Measurements from ENCODE around the gene PSTPIP1.

The PSTPIP1 gene

GRCh38 chr15:77017091-77017660 is 22.2 kb downstream of the PSTPIP1 start:
- Histone ChIP-seq H3K27ac (no peak overlapping the region), H3K9ac (no peak overlapping the region), H3K79me2 (ENCODE audit: insufficient read depth, low read depth) (no peaks in the 10 kb centered on the region), H2AFZ (ENCODE audit: low read depth) (no peak overlapping the region), H3K27me3 (ENCODE audit: insufficient read depth, low read depth) (no peaks in the 10 kb centered on the region), H4K20me1 (ENCODE audit: insufficient read depth) (no peaks in the 10 kb centered on the region), H3K4me1 (ENCODE audit: low read depth, poor library complexity, severe bottlenecking) (peaks cover 3% of the 10 kb centered on the region), H3K36me3 (ENCODE audit: insufficient read depth) (no peaks in the 10 kb centered on the region), H3K4me3 (IDR thresholded peaks at IDR 0.05; ENCODE audit: insufficient read depth, low read depth, low read length) (no peak overlapping the region), H3K4me2 (no peak overlapping the region)
- TF ChIP-seq CTCF (conservative IDR thresholded peaks at IDR 0.05; ENCODE audit: low read depth, low read length): no peak

- Histone ChIP-seq H3K4me1 (ENCODE audit: low read depth, poor library complexity, severe bottlenecking) (peaks cover 3% of the 10 kb centered on the region), H3K27ac (no peak overlapping the region)
- TF ChIP-seq CTCF (conservative IDR thresholded peaks at IDR 0.05; ENCODE audit: low read depth, low read length): no peak
Observed at GRCh38 chr15:77017761-77018720, 23.1 kb downstream of the PSTPIP1 start.

GRCh38 chr15:77018796-77019505 is 24.0 kb downstream of the PSTPIP1 start:
- no peak overlapping the region for H3K27ac ChIP-seq
- H4K20me1 ChIP-seq (ENCODE audit: insufficient read depth): no peaks in the 10 kb centered on the region
- no peak overlapping the region for H3K4me2 ChIP-seq
- no peak overlapping the region for H3K4me3 ChIP-seq (IDR thresholded peaks at IDR 0.05; ENCODE audit: insufficient read depth, low read depth, low read length)
- H2AFZ ChIP-seq (ENCODE audit: low read depth): no peak overlapping the region
- H3K9ac ChIP-seq: no peak overlapping the region
- no peaks in the 10 kb centered on the region for H3K36me3 ChIP-seq (ENCODE audit: insufficient read depth)
- H3K79me2 ChIP-seq (ENCODE audit: insufficient read depth, low read depth): no peaks in the 10 kb centered on the region
- no peak for TF ChIP-seq CTCF (conservative IDR thresholded peaks at IDR 0.05; ENCODE audit: low read depth, low read length)
- no peaks in the 10 kb centered on the region for H3K27me3 ChIP-seq (ENCODE audit: insufficient read depth, low read depth)
- peaks cover 3% of the 10 kb centered on the region for H3K4me1 ChIP-seq (ENCODE audit: low read depth, poor library complexity, severe bottlenecking)

More at GRCh38 chr15:77017761-77018720, 23.1 kb downstream of the PSTPIP1 start:
- Histone ChIP-seq H3K79me2 (ENCODE audit: insufficient read depth, low read depth) (no peaks in the 10 kb centered on the region), H2AFZ (ENCODE audit: low read depth) (no peak overlapping the region), H4K20me1 (ENCODE audit: insufficient read depth) (no peaks in the 10 kb centered on the region), H3K9ac (no peak overlapping the region), H3K4me2 (no peak overlapping the region), H3K27me3 (ENCODE audit: insufficient read depth, low read depth) (no peaks in the 10 kb centered on the region), H3K4me3 (IDR thresholded peaks at IDR 0.05; ENCODE audit: insufficient read depth, low read depth, low read length) (no peak overlapping the region), H3K36me3 (ENCODE audit: insufficient read depth) (no peaks in the 10 kb centered on the region)

DNA sequence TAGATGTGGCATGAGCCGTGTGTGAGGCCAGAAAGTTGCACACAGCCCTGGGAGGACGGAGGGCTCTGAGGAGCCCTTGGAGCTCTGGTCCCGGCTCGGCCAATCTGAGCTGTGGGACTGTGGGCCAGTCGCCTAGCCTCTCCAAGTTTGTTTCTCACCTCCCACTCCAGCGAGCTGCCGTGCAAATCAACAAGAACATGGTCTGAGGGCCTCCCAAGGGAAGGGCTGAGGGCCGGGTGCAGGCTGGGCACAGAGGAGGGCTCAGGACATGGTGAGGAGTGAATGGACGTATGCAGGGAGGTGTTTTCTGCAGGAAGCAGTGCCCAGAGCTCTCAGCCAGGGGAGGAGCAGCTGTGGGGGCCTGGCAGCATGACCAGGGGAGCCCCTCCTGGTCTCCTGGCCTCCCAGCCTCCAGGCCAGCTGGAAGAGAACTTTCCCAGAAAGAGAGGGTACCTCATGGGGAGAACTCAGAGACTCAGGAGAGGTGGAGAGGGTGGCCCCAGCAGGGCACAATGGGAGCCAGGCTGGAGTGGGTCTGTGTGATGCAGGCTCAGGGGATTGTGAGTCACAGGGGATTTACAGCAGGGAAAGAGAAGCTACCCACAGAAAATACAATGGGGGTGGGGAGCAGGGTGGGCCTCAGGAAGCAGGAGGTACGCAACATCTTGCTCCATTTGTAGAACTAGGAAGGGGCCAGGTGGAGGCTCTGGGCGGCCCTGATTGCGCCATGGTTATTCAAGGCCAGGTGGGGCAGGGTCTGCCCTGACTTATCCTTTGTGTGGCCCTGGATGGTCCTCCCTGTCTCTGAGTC is 24.8 kb downstream of the PSTPIP1 start:
- no peak overlapping the region for H3K27ac ChIP-seq
- no peak overlapping the region for H2AFZ ChIP-seq (ENCODE audit: low read depth)
- H3K27me3 ChIP-seq (ENCODE audit: insufficient read depth, low read depth): no peaks in the 10 kb centered on the region
- H3K36me3 ChIP-seq (ENCODE audit: insufficient read depth): no peaks in the 10 kb centered on the region
- H3K9ac ChIP-seq: no peak overlapping the region
- no peak overlapping the region for H3K4me2 ChIP-seq
- H3K4me1 ChIP-seq (ENCODE audit: low read depth, poor library complexity, severe bottlenecking): peaks cover 6% of the 10 kb centered on the region
- no peak for TF ChIP-seq CTCF (conservative IDR thresholded peaks at IDR 0.05; ENCODE audit: low read depth, low read length)
- no peaks in the 10 kb centered on the region for H4K20me1 ChIP-seq (ENCODE audit: insufficient read depth)
- H3K79me2 ChIP-seq (ENCODE audit: insufficient read depth, low read depth): no peaks in the 10 kb centered on the region
- no peak overlapping the region for H3K4me3 ChIP-seq (IDR thresholded peaks at IDR 0.05; ENCODE audit: insufficient read depth, low read depth, low read length)
